ENCODE results near the gene MYEF2.

- TF ChIP-seq, protein P1, sequence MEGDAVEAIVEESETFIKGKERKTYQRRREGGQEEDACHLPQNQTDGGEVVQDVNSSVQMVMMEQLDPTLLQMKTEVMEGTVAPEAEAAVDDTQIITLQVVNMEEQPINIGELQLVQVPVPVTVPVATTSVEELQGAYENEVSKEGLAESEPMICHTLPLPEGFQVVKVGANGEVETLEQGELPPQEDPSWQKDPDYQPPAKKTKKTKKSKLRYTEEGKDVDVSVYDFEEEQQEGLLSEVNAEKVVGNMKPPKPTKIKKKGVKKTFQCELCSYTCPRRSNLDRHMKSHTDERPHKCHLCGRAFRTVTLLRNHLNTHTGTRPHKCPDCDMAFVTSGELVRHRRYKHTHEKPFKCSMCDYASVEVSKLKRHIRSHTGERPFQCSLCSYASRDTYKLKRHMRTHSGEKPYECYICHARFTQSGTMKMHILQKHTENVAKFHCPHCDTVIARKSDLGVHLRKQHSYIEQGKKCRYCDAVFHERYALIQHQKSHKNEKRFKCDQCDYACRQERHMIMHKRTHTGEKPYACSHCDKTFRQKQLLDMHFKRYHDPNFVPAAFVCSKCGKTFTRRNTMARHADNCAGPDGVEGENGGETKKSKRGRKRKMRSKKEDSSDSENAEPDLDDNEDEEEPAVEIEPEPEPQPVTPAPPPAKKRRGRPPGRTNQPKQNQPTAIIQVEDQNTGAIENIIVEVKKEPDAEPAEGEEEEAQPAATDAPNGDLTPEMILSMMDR (IDR thresholded peaks at IDR 0.05), result no peak
- TF ChIP-seq EZH2 (IDR thresholded peaks at IDR 0.05), result no peak
Measured at GRCh38 chr15:48120745-48121144, 57.4 kb downstream of the MYEF2 start, which contains the start of gene SLC24A5.

All from neural progenitor cell (in vitro differentiated cells).